Measurements from ENCODE around the gene CD8B.

DNA sequence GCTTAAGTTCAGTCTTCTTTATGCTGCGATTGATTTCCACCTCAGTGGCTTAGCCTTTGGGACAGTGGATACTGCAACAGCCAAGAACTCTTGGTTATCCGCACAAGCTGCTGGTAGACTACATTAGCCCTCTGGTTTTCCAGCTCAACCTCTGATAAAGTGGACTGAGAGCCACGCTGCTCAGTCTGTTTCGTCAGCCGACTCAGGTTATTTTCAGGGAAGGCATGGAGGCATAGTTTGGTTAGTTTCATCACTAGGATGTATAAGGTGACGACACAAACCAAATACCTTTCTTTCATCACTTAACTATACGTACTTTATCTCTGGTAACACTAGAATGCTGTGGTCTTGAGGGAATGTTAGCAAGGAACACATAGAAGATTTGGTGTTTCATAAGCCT is 85.2 kb downstream of the CD8B start:
- TF ChIP-seq, protein P1, sequence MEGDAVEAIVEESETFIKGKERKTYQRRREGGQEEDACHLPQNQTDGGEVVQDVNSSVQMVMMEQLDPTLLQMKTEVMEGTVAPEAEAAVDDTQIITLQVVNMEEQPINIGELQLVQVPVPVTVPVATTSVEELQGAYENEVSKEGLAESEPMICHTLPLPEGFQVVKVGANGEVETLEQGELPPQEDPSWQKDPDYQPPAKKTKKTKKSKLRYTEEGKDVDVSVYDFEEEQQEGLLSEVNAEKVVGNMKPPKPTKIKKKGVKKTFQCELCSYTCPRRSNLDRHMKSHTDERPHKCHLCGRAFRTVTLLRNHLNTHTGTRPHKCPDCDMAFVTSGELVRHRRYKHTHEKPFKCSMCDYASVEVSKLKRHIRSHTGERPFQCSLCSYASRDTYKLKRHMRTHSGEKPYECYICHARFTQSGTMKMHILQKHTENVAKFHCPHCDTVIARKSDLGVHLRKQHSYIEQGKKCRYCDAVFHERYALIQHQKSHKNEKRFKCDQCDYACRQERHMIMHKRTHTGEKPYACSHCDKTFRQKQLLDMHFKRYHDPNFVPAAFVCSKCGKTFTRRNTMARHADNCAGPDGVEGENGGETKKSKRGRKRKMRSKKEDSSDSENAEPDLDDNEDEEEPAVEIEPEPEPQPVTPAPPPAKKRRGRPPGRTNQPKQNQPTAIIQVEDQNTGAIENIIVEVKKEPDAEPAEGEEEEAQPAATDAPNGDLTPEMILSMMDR (IDR thresholded peaks at IDR 0.05), result no peak
- no peak for TF ChIP-seq POLR2A (IDR thresholded peaks at IDR 0.05)
- no peak for TF ChIP-seq EP300 (IDR thresholded peaks at IDR 0.05)

All from tibial nerve (tissue), 4 donors.